Upper lobe of right lung (tissue), 1 donor: ENCODE measurements around the gene TMBIM1. TPM values are rescaled to one million over a fixed set of nuclear protein-coding genes. Genes with fewer than 3 reads are reported as not detected.

Experiments
- ATAC-seq: fragments of 200-7000 bp; cut with Tn5 transposase; one replicate; pipeline ENCODE4 v1.9.1; 2020; ENCODE audit warnings: mild to moderate bottlenecking, moderate library complexity
- DNase-seq: peaks from one replicate; pipeline ENCODE4 v3.0.0-alpha.2; 2020
- H3K27ac ChIP-seq: fragments of 200-600 bp; one replicate; pipeline ENCODE4 v1.8.0; 2022
- H3K27me3 ChIP-seq: fragments of 200-600 bp; one replicate; pipeline ENCODE4 v1.8.0; 2022; ENCODE audit warnings: mild to moderate bottlenecking
- H3K36me3 ChIP-seq: fragments of 200-600 bp; one replicate; pipeline ENCODE4 v1.8.0; 2022
- H3K4me1 ChIP-seq: fragments of 200-600 bp; one replicate; pipeline ENCODE4 v1.8.0; 2022
- H3K4me3 ChIP-seq: fragments of 200-600 bp; one replicate; pipeline ENCODE4 v1.8.0; 2022; ENCODE audit warnings: mild to moderate bottlenecking
- H3K9me3 ChIP-seq: fragments of 200-600 bp; one replicate; pipeline ENCODE4 v1.8.0; 2022
- CTCF ChIP-seq: fragments of 200-600 bp; IDR thresholded peaks from one replicate; pipeline ENCODE4 v1.8.0; 2022; ENCODE audit warnings: antibody characterized with exemption
- intact Hi-C: fragments of 100-400 bp; cut with DNase I; formaldehyde crosslinking; loops from one replicate; pipeline ENCODE4 v1.11.0; 2022
- total RNA-seq: library from RNA; stranded (reverse); fragmentation: NEBNext Ultra II Directional; extraction: Animal tissue kit (Norgen Biotek cat#: 25700); gene quantifications from one replicate; pipeline ENCODE4 v1.2.1, GENCODE V29; 2021
- donor health status: DM: no; HTN: yes; CAD: no; lungs with severe emphysema.

The TMBIM1 gene
- total RNA-seq, 1 donor from 2014 or later: 281 TPM

- TF ChIP-seq CTCF: no peak
- Histone ChIP-seq H3K36me3 (no peaks in the 10 kb centered on the region), H3K4me1 (peaks cover 56% of the 10 kb centered on the region), H3K9me3 (no peaks in the 10 kb centered on the region), H3K27ac (peak overlapping the region; percentile 74), H3K4me3 (no peak overlapping the region), H3K27me3 (no peaks in the 10 kb centered on the region)
- DNase-seq: no peak
- ATAC-seq: no peak
- intact Hi-C loops: loop anchor here (10.0 kb wide), 1 partner anchor 101 kb away; the partner anchor contains the start of gene CTDSP1
These were observed 1.6 kb upstream of the TMBIM1 start for GRCh38 chr2:218293715-218294429.

DNA sequence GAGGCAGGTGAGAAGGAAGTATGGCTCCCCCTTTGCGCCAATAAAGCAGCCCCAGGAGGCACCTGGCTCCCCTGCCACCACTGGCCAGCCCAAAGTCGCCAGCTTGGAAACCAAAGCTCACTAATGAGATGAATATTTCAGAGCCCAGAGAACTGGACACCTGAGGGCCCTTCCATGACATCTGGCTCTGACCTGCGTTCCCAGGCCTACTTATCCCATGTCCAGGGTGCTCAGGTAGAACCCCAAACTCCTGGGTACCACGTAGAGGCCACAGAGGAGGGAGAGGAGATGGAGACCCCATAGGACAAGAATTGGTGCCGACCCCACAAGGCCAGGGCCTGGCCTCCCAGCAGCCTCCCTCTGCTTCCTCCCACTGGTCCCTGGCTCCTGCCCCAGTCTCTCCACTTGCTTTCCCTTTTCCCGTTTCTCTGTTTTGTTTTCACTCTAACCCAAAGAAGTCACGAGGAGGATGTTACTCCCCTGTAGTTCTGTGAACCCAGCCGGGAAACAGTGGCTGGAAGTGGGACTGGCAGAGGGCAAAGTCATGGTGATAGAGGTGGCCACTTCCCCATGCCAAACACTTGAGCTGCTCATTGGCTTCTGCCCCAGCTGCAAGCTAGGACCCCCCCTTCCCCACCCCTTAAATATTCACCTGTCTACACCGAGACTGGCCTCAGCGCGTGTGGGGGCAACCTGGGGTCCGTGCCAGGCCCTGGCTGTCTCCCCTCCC, 820 bp downstream of the TMBIM1 start:
- Histone ChIP-seq H3K27me3 (no peaks in the 10 kb centered on the region), H3K27ac (peak overlapping the region; percentile 98), H3K4me3 (peak overlapping the region; percentile 89), H3K9me3 (no peaks in the 10 kb centered on the region), H3K36me3 (no peaks in the 10 kb centered on the region), H3K4me1 (peaks cover 79% of the 10 kb centered on the region)
- intact Hi-C loops: loop anchor here (10.0 kb wide), 1 partner anchor 103 kb away; the partner anchor contains the start of gene CTDSP1
- no peak for TF ChIP-seq CTCF
- DNase-seq (no peak), ATAC-seq (peak; percentile 38)

GRCh38 chr2:218290316-218291261, 1.7 kb downstream of the TMBIM1 start:
- no peaks in the 10 kb centered on the region for H3K27me3 ChIP-seq
- no peak for TF ChIP-seq CTCF
- intact Hi-C loops: loop anchor here (10.0 kb wide), 1 partner anchor 104 kb away; the partner anchor contains the start of gene CTDSP1
- no peak for ATAC-seq
- H3K27ac ChIP-seq: peak overlapping the region; percentile 98
- H3K4me1 ChIP-seq: peaks cover 87% of the 10 kb centered on the region
- H3K36me3 ChIP-seq: no peaks in the 10 kb centered on the region
- no peak for DNase-seq
- peak overlapping the region; percentile 89 for H3K4me3 ChIP-seq
- no peaks in the 10 kb centered on the region for H3K9me3 ChIP-seq

DNA sequence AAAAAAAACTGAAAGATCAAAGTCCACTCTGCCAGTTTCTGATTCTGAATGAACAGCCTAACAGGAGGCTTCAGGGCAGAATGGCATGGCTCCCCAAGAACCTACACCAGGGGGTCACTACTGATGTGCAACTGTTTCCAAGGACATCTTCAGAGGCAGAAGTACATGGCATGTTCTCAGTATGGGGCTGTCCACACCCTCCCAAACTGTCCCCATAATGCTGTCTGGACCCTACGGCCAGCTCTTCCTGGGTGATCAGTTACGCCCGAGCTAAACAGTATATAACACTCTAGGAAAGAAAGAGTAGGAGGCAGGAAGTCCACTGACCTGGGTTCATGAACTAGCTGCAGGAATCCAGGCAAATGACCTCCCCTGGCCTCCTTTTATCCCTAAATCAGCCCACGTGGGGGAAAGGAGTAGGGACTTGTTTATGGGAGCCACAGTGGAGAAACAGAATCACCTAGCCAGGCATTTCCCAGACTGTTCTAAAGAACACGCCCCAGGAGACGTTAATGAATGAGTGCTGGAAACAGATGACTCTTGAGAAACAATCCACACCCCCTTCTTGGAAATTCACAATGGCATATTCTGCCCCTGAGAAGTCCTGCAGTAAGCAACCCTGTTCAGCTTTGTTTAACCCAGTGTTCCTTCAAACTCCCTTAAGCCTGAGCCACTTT, 2.5 kb downstream of the TMBIM1 start:
- Histone ChIP-seq H3K27ac (peak overlapping the region; percentile 98), H3K36me3 (no peaks in the 10 kb centered on the region), H3K27me3 (no peaks in the 10 kb centered on the region), H3K9me3 (no peaks in the 10 kb centered on the region), H3K4me3 (peak overlapping the region; percentile 89), H3K4me1 (peaks cover 88% of the 10 kb centered on the region)
- intact Hi-C loops: loop anchor here (10.0 kb wide), 1 partner anchor 105 kb away; the partner anchor contains the start of gene CTDSP1
- DNase-seq (no peak), ATAC-seq (no peak)
- no peak for TF ChIP-seq CTCF
